Right ventricle myocardium superior (tissue), 1 donor: ENCODE results near the gene PNN. TPM values are rescaled to one million over a fixed set of nuclear protein-coding genes. Genes with fewer than 3 reads are reported as not detected.
"Not testable (repeated sequence)": the region's sequence is repeated elsewhere in the genome, so short reads cannot be mapped to it uniquely, and the experiment has no call there.

Experiments
- ATAC-seq: fragments of 200-7000 bp; cut with Tn5 transposase; one replicate; pipeline ENCODE4 v1.9.1; 2020; ENCODE audit warnings: mild to moderate bottlenecking; ENCODE audit not compliant: poor library complexity
- DNase-seq: peaks from one replicate; pipeline ENCODE4 v3.0.0-alpha.2; 2020
- intact Hi-C: fragments of 100-400 bp; cut with DNase I; formaldehyde crosslinking; loops from one replicate; pipeline ENCODE4 v1.11.2; 2022
- total RNA-seq: library from RNA; stranded (reverse); fragmentation: NEBNext Ultra II Directional; extraction: Animal tissue kit (Norgen Biotek cat#: 25700); gene quantifications from one replicate; pipeline ENCODE4 v1.2.1, GENCODE V29; 2021
- donor health status: DM: no; HTN: yes; CAD: no; lungs with severe emphysema.

The PNN gene
- total RNA-seq, 1 donor from 2014 or later = 20.5 TPM

GRCh38 chr14:39177168-39177545 is 2.1 kb downstream of the PNN start:
- intact Hi-C loops = no loop called here
- DNase-seq (no peak), ATAC-seq (no peak)

GRCh38 chr14:39179042-39179441 is 4.0 kb downstream of the PNN start:
- no peak for ATAC-seq
- intact Hi-C loops = no loop called here
- DNase-seq = no peak

- ATAC-seq (no peak), DNase-seq (no peak)
- intact Hi-C loops = loop anchor here (10.0 kb wide), 1 partner anchor 84 kb away; no protein-coding TSS in a partner anchor
Observed at GRCh38 chr14:39180553-39180952, 5.5 kb downstream of the PNN start.

- intact Hi-C loops = loop anchor here (10.0 kb wide), 1 partner anchor 84 kb away; no protein-coding TSS in a partner anchor
- no peak for ATAC-seq
- no peak for DNase-seq
Observed at GRCh38 chr14:39181026-39181692, 6.1 kb downstream of the PNN start.

- intact Hi-C loops = loop anchor here (10.0 kb wide), 1 partner anchor 83 kb away; no protein-coding TSS in a partner anchor
Observed at GRCh38 chr14:39181693-39182047, 6.6 kb downstream of the PNN start.

GRCh38 chr14:39182770-39183684 is 8.0 kb downstream of the PNN start:
- intact Hi-C loops = loop anchor here (10.0 kb wide), 1 partner anchor 82 kb away; no protein-coding TSS in a partner anchor
- DNase-seq (no peak), ATAC-seq (no peak)

More at GRCh38 chr14:39181693-39182047, 6.6 kb downstream of the PNN start:
- no peak for DNase-seq
- ATAC-seq = no peak

GRCh38 chr14:39183685-39184003 is 8.6 kb downstream of the PNN start:
- not testable (repeated sequence) for ATAC-seq, DNase-seq
- intact Hi-C loops = loop anchor here (10.0 kb wide), 1 partner anchor 81 kb away; no protein-coding TSS in a partner anchor

GRCh38 chr14:39184628-39185255 is 9.7 kb downstream of the PNN start:
- DNase-seq (no peak), ATAC-seq (no peak)
- intact Hi-C loops = loop anchor here (10.0 kb wide), 1 partner anchor 80 kb away; no protein-coding TSS in a partner anchor

GRCh38 chr14:39185256-39186049 is 10.4 kb downstream of the PNN start:
- ATAC-seq (no peak), DNase-seq (no peak)
- intact Hi-C loops = loop anchor here (10.0 kb wide), 1 partner anchor 79 kb away; no protein-coding TSS in a partner anchor

- DNase-seq (no peak), ATAC-seq (no peak)
- intact Hi-C loops = loop anchor here (10.0 kb wide), 1 partner anchor 78 kb away; no protein-coding TSS in a partner anchor
Observed at GRCh38 chr14:39186941-39187525, 12.0 kb downstream of the PNN start.

GRCh38 chr14:39203659-39204606 is 28.9 kb downstream of the PNN start:
- DNase-seq (no peak), ATAC-seq (no peak)
- intact Hi-C loops = no loop called here

GRCh38 chr14:39207430-39207829 is 32.4 kb downstream of the PNN start:
- intact Hi-C loops, DNase-seq, ATAC-seq: not testable (repeated sequence)

GRCh38 chr14:39211109-39211741 is 36.2 kb downstream of the PNN start:
- intact Hi-C loops = no loop called here
- ATAC-seq (no peak), DNase-seq (no peak)

- DNase-seq (no peak), ATAC-seq (no peak)
- intact Hi-C loops = no loop called here
Observed at GRCh38 chr14:39212034-39212433, 37.0 kb downstream of the PNN start.

GRCh38 chr14:39212693-39213092 is 37.6 kb downstream of the PNN start:
- DNase-seq (no peak), ATAC-seq (no peak)
- intact Hi-C loops = no loop called here

- no peak for DNase-seq
- intact Hi-C loops = no loop called here
- ATAC-seq = no peak
Observed at GRCh38 chr14:39217214-39217879, 42.3 kb downstream of the PNN start.
